T-cell (primary cell): ENCODE measurements around the gene TM9SF3. TPM values are rescaled to one million over a fixed set of nuclear protein-coding genes. Genes with fewer than 3 reads are reported as not detected.

Experiments
- ATAC-seq, 4 experiments: fragments of 200-7000 bp in 3 of 4; fragments of 150-1000 bp in 1 of 4; cut with Tn5 transposase; replicated peaks in 1 of 4; 1 replicate in 3 of 4; 2 replicates in 1 of 4; pipeline ENCODE4 v1.10.0; 2021; ENCODE audit warnings: moderate library complexity in 3 of 4, mild to moderate bottlenecking in 2 of 4, moderate number of reproducible peaks in 1 of 4
- CTCF ChIA-PET, 2 donors: fragments of 300-600 bp; sonication (Branson Sonifier 250); formaldehyde crosslinking; loops; one replicate each; lab custom pipeline; 2022; ENCODE audit warnings: antibody characterized with exemption in 2 of 2; lab: Charles Lee
- POLR2A ChIA-PET, 2 donors: fragments of 300-600 bp; sonication (Branson Sonifier 250); formaldehyde crosslinking; loops; one replicate each; lab custom pipeline; 2022; ENCODE audit warnings: antibody characterized with exemption in 2 of 2; lab: Charles Lee
- DNase-seq, 35 experiments: peaks; one replicate each; pipeline versions ENCODE4 v3.0.0 to v3.0.0-alpha.2; 2013 to 2023
- H3K27ac ChIP-seq: one replicate; pipeline ENCODE4 v1.5.1; 2013; ENCODE audit warnings: low read length
- H3K27me3 ChIP-seq, 2 experiments: replicated peaks in 1 of 2; 1 replicate in 1 of 2; 2 replicates in 1 of 2; pipeline versions ENCODE4 v1.6.1 to v1.7.0; 2013; ENCODE audit warnings: low read length in 1 of 2, mixed read lengths in 1 of 2; ENCODE audit not compliant: control insufficient read depth in 2 of 2, insufficient read depth in 2 of 2; ENCODE audit errors: extremely low read depth in 1 of 2
- H3K36me3 ChIP-seq, 2 donors: 1 replicate in 1 of 2; 2 replicates in 1 of 2; pipeline versions ENCODE4 v1.6.1 to v1.7.0; 2013; ENCODE audit warnings: low read length in 1 of 2; ENCODE audit not compliant: control insufficient read depth in 2 of 2, insufficient read depth in 1 of 2; ENCODE audit errors: extremely low read depth in 1 of 2
- H3K4me1 ChIP-seq, 2 experiments: 1 replicate in 1 of 2; 2 replicates in 1 of 2; pipeline versions ENCODE4 v1.6.1 to v1.7.0; 2013; ENCODE audit warnings: low read length in 2 of 2, mixed read lengths in 1 of 2; ENCODE audit not compliant: insufficient read depth in 2 of 2, control insufficient read depth in 1 of 2; ENCODE audit errors: extremely low read depth in 1 of 2
- H3K4me3 ChIP-seq, 2 donors: 1 replicate in 1 of 2; 2 replicates in 1 of 2; pipeline versions ENCODE4 v1.5.1 to v1.7.0; 2013; ENCODE audit warnings: mild to moderate bottlenecking in 2 of 2, low read length in 1 of 2, moderate library complexity in 1 of 2; ENCODE audit not compliant: control insufficient read depth in 1 of 2; ENCODE audit errors: extremely low read depth in 1 of 2
- H3K9me3 ChIP-seq: 2 replicates; pipeline ENCODE4 v1.7.0; 2013
- H3K27ac Mint-ChIP-seq, 2 donors: one replicate each; pipeline ENCODE4 v1.8.0; 2020 to 2021; ENCODE audit warnings: mild to moderate bottlenecking in 2 of 2, mixed read lengths in 2 of 2
- H3K27me3 Mint-ChIP-seq, 2 donors: one replicate each; pipeline ENCODE4 v1.8.0; 2021 to 2022; ENCODE audit warnings: mixed read lengths in 2 of 2
- H3K36me3 Mint-ChIP-seq: one replicate; pipeline ENCODE4 v1.8.0; 2021; ENCODE audit warnings: mixed read lengths
- H3K4me1 Mint-ChIP-seq, 3 donors: one replicate each; pipeline ENCODE4 v1.8.0; 2020 to 2022; ENCODE audit warnings: mixed read lengths in 3 of 3, mild to moderate bottlenecking in 1 of 3
- H3K4me3 Mint-ChIP-seq, 3 donors: one replicate each; pipeline ENCODE4 v1.8.0; 2020 to 2022; ENCODE audit warnings: mild to moderate bottlenecking in 3 of 3, mixed read lengths in 3 of 3, moderate library complexity in 3 of 3
- H3K9me3 Mint-ChIP-seq, 3 donors: one replicate each; pipeline ENCODE4 v1.8.0; 2020 to 2022; ENCODE audit warnings: mixed read lengths in 3 of 3
- WGBS: methylation state at CpG from one replicate; pipeline ENCODE4 v1.1.5; 2013; ENCODE audit warnings: missing lambda C conversion rate; ENCODE audit not compliant: insufficient coverage; 5-methylcytosine and 5-hydroxymethylcytosine counted together
- total RNA-seq, 35 experiments: library from RNA in 6 of 35; stranded (reverse) in 6 of 35; fragments of 120-200 nt in 1 of 35; gene quantifications; one replicate each; pipeline versions ENCODE4 v1.2.1 to v1.2.4 and lab custom pipeline; 2013 to 2026

Gene TM9SF3
- total RNA-seq, 5 donors from 2014 or later (not counting 1 experiment from before 2014, with no cell fraction given) = 72.1 to 95.7 (median 80.5) TPM

GRCh38 chr10:96565774-96566173, 21.0 kb downstream of the TM9SF3 start:
- CTCF ChIA-PET = no interaction called here
- Mint-ChIP-seq H3K27me3 (no peaks in the 10 kb centered on the region), H3K9me3 (no peaks in the 10 kb centered on the region), H3K4me1 (peaks cover 45 to 57% (median 51%) of the 10 kb centered on the region in 3 donors), H3K4me3 (no peak overlapping the region), H3K36me3 (peaks cover 45% of the 10 kb centered on the region), H3K27ac (no peak overlapping the region)
- ATAC-seq (peak in 2 of 4 experiments; percentile 29 to 43), DNase-seq (no peak)
- POLR2A ChIA-PET = interaction anchor here in 1 of 2 donors (0.8 kb wide), 1 partner anchor 26 kb away, joined by 5 read pairs; no protein-coding TSS in a partner anchor
- no CpG with 5 or more reads among the region's 1 CpG for WGBS
- Histone ChIP-seq H3K27ac (no peak overlapping the region), H3K9me3 (no peaks in the 10 kb centered on the region), H3K27me3 (no peaks in the 10 kb centered on the region), H3K36me3 (peaks cover 4 to 24% of the 10 kb centered on the region in 2 donors), H3K4me3 (no peak overlapping the region), H3K4me1 (peaks cover 0 to 5% of the 10 kb centered on the region in 2 experiments)

DNA sequence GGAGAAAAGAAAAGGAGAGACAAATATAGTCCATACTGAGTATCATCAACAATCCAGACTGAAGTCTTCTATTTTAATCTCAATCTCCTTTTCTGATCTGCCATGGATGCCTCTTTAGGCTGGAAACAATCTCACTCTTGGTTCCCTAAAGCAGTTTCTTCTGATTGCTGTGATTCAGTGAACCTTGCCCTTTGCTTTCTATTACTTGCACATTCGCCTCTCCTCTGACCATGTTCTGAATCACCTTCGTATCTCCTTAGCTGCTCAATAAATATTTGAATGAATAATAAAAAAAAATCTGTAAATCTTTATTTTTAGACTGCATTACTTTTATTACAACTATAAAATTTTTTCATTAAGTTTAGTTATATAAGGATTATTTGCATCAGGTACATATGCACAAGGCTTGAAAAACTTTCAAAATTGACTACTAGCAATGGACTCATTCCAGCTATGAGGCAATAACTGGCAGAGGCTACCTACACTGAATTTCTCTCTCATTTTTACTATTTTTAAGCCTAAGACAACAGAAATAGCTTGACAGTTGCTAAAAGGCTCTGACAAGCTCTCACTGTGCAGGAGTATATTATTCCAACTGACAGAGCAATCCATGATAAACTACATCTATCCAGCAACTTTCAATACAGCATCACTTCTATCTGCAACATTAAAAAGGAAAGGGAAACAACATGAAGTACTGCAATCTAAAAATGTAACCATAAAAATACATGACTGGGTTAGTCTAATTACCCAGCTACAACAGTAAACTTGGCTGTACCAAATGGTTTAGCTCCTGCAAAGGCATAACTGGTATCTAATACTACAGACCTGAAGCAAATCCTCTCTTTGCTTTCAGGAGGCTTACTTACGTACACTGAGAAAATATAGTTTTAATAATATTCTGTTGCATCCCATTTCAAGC, 25.6 kb downstream of the TM9SF3 start:
- Mint-ChIP-seq H3K27ac (no peak overlapping the region), H3K4me3 (no peak overlapping the region), H3K27me3 (no peaks in the 10 kb centered on the region), H3K9me3 (no peaks in the 10 kb centered on the region), H3K36me3 (peaks cover 33% of the 10 kb centered on the region), H3K4me1 (peaks cover 8 to 13% (median 13%) of the 10 kb centered on the region in 3 donors)
- CTCF ChIA-PET = interaction anchor here in 1 of 2 donors (1.0 kb wide), 1 partner anchor 11 kb away, joined by 13 read pairs; no protein-coding TSS in a partner anchor
- ATAC-seq (no peak), DNase-seq (no peak)
- H3K27ac ChIP-seq = no peak overlapping the region
- H3K9me3 ChIP-seq = no peaks in the 10 kb centered on the region
- peaks cover 4 to 58% of the 10 kb centered on the region in 2 donors for H3K36me3 ChIP-seq
- no peaks in the 10 kb centered on the region for H3K4me1 ChIP-seq
- H3K4me3 ChIP-seq = no peak overlapping the region
- POLR2A ChIA-PET = interaction anchor here (0.6 to 1.5 kb wide), 5 partner anchors 17 to 472 kb away, joined by 5 to 14 read pairs (median 6); no protein-coding TSS in a partner anchor
- no peaks in the 10 kb centered on the region for H3K27me3 ChIP-seq
- no CpG with 5 or more reads among the region's 3 CpGs for WGBS

DNA sequence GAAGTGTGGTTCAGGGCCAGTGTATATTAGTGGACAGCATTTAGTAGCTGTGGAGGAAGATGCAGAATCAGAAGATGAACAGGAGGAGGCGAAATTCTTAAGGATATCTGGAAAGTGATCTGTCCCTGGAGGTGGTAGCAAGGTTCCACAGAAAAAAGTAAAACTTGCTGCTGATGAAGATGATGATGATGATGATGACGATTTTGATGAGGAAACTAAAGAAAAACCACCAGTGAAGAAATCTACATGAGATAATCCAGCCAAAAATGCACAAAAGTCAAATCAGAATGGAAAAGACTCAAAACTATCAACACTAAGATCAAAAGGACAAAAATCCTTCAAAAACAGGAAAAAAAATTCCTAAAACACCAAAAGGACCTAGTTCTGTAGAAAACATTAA, 26.3 kb downstream of the TM9SF3 start:
- no peaks in the 10 kb centered on the region for H3K27me3 ChIP-seq
- ChIA-PET POLR2A (no interaction called here), CTCF (no interaction called here)
- H3K27me3 Mint-ChIP-seq = no peaks in the 10 kb centered on the region
- H3K36me3 Mint-ChIP-seq = peaks cover 33% of the 10 kb centered on the region
- H3K4me3 ChIP-seq = no peak overlapping the region
- no peaks in the 10 kb centered on the region for H3K4me1 ChIP-seq
- no peaks in the 10 kb centered on the region for H3K9me3 Mint-ChIP-seq
- H3K36me3 ChIP-seq = peaks cover 4 to 59% of the 10 kb centered on the region in 2 donors
- no peak overlapping the region for H3K27ac ChIP-seq
- H3K27ac Mint-ChIP-seq = no peak overlapping the region
- ATAC-seq (no peak), DNase-seq (no peak)
- no peak overlapping the region for H3K4me3 Mint-ChIP-seq
- WGBS = no CpG with 5 or more reads among the region's 2 CpGs
- H3K4me1 Mint-ChIP-seq = peaks cover 2 to 8% (median 7%) of the 10 kb centered on the region in 3 donors
- H3K9me3 ChIP-seq = no peaks in the 10 kb centered on the region

DNA sequence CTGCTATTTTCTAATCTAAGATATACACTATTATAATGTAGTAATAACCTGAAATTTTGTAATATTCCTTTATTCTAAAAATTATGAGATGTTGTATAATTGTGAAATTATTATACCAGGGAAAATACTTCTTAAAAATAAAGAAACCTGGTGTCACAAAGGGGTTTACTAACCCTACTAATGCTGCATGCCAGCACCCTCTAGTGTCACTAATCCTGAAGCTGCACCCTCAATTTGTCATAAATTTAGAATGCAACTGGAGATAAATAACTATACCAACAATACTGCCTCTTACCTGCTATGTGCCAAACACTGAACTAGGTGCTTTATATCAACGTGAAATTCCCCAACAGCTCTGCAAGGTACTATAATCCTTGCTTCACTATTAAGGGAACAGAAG, 30.8 kb downstream of the TM9SF3 start:
- ChIA-PET CTCF (interaction anchor here in 1 of 2 donors (0.6 kb wide), 1 partner anchor 21 kb away, joined by 3 read pairs; no protein-coding TSS in a partner anchor), POLR2A (no interaction called here)
- WGBS = 100% methylated on average over 1 of the region's 1 CpG
- Mint-ChIP-seq H3K27ac (no peak overlapping the region), H3K27me3 (no peaks in the 10 kb centered on the region), H3K9me3 (no peaks in the 10 kb centered on the region), H3K4me3 (no peak overlapping the region), H3K4me1 (peaks cover 0 to 3% (median 2%) of the 10 kb centered on the region in 3 donors), H3K36me3 (peaks cover 31% of the 10 kb centered on the region)
- no peaks in the 10 kb centered on the region for H3K27me3 ChIP-seq
- H3K9me3 ChIP-seq = no peaks in the 10 kb centered on the region
- H3K4me3 ChIP-seq = no peak overlapping the region
- DNase-seq = peak in 1 of 35 experiments; percentile 21
- no peak overlapping the region for H3K27ac ChIP-seq
- ATAC-seq = no peak
- H3K36me3 ChIP-seq = peaks cover 0 to 66% of the 10 kb centered on the region in 2 donors
- no peaks in the 10 kb centered on the region for H3K4me1 ChIP-seq

DNA sequence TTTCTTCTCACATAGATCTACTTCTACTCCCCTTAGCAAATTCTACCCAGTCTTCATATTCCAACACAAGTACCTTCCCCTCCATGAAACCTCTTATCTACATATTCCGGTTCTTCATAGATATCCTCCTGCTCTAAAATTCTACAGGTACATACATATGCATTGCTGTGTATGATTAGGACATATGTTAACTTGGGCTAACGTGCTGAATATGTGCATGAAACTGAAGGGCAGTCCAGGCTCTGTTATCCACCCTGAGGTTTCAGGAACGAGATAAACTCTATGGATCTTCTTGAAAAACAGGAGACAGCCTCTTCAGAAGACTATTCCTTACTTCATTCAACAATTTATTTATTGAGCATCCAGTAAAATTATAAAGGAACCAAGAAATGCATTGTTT, 31.5 kb downstream of the TM9SF3 start:
- Histone ChIP-seq H3K27ac (no peak overlapping the region), H3K27me3 (no peaks in the 10 kb centered on the region), H3K4me1 (no peaks in the 10 kb centered on the region), H3K4me3 (no peak overlapping the region), H3K9me3 (no peaks in the 10 kb centered on the region), H3K36me3 (peaks cover 0 to 66% of the 10 kb centered on the region in 2 donors)
- no peak for ATAC-seq
- POLR2A ChIA-PET = interaction anchor here in 1 of 2 donors (0.6 kb wide), 1 partner anchor 1446 kb away, joined by 3 read pairs; no protein-coding TSS in a partner anchor
- WGBS = no CpG with 5 or more reads among the region's 3 CpGs
- Mint-ChIP-seq H3K9me3 (no peaks in the 10 kb centered on the region), H3K27ac (no peak overlapping the region), H3K27me3 (no peaks in the 10 kb centered on the region), H3K4me1 (peaks cover 0 to 3% (median 2%) of the 10 kb centered on the region in 3 donors), H3K36me3 (peaks cover 28% of the 10 kb centered on the region), H3K4me3 (no peak overlapping the region)
- no peak for DNase-seq
- CTCF ChIA-PET = no interaction called here

GRCh38 chr10:96548589-96548988, 38.2 kb downstream of the TM9SF3 start:
- H3K4me3 Mint-ChIP-seq = no peak overlapping the region
- no peak for ATAC-seq
- no peaks in the 10 kb centered on the region for H3K27me3 Mint-ChIP-seq
- CTCF ChIA-PET = interaction anchor here in 1 of 2 donors (0.7 kb wide), 1 partner anchor 17 kb away, joined by 3 read pairs; no protein-coding TSS in a partner anchor
- no peak overlapping the region for H3K4me3 ChIP-seq
- H3K36me3 Mint-ChIP-seq = peaks cover 54% of the 10 kb centered on the region
- no peaks in the 10 kb centered on the region for H3K9me3 Mint-ChIP-seq
- H3K36me3 ChIP-seq = peaks cover 0 to 60% of the 10 kb centered on the region in 2 donors
- POLR2A ChIA-PET = no interaction called here
- WGBS = no CpG with 5 or more reads among the region's 5 CpGs
- no peaks in the 10 kb centered on the region for H3K27me3 ChIP-seq
- H3K27ac ChIP-seq = no peak overlapping the region
- peaks cover 2 to 13% (median 9%) of the 10 kb centered on the region in 3 donors for H3K4me1 Mint-ChIP-seq
- H3K9me3 ChIP-seq = no peaks in the 10 kb centered on the region
- no peak for DNase-seq
- H3K4me1 ChIP-seq = no peaks in the 10 kb centered on the region
- no peak overlapping the region for H3K27ac Mint-ChIP-seq
